ENCODE results near the gene GPBAR1.

GPBAR1 gene

GRCh38 chr2:218260742-218261422 lies at the start of gene GPBAR1:
Gene GPBAR1, plus strand, starts transcription at chr2:218261015. Its CDS starts 1,710 bp downstream, at chr2:218262725.
- peak; percentile 55 for DNase-seq

- no peak for DNase-seq
Observed at GRCh38 chr2:218214116-218214515, 46.7 kb upstream of the GPBAR1 start.

DNA sequence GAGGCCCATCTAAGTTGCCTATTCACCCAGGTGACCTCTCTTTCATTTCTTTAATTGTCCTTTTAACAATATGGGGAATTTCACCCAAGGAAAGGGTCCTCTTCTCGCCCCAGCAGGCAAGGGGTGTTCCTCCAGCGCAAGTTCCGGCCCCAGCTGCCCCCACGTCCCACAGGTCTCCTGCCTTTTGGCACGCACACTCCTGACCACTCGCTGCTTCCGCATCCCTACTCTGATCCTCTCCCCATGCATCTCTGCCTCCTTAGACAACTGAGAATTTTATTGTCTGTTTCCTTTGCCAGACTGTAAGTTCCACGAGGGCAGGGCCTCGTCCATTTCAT lies 44.5 kb upstream of the GPBAR1 start:
- no peak for DNase-seq

GRCh38 chr2:218216674-218217359 lies 44.0 kb upstream of the GPBAR1 start, which contains the start of gene ARPC2:
Gene ARPC2, plus strand, starts transcription at chr2:218217189. Its CDS starts 282 bp downstream, at chr2:218217471.
- peak; percentile 98 for DNase-seq

DNA sequence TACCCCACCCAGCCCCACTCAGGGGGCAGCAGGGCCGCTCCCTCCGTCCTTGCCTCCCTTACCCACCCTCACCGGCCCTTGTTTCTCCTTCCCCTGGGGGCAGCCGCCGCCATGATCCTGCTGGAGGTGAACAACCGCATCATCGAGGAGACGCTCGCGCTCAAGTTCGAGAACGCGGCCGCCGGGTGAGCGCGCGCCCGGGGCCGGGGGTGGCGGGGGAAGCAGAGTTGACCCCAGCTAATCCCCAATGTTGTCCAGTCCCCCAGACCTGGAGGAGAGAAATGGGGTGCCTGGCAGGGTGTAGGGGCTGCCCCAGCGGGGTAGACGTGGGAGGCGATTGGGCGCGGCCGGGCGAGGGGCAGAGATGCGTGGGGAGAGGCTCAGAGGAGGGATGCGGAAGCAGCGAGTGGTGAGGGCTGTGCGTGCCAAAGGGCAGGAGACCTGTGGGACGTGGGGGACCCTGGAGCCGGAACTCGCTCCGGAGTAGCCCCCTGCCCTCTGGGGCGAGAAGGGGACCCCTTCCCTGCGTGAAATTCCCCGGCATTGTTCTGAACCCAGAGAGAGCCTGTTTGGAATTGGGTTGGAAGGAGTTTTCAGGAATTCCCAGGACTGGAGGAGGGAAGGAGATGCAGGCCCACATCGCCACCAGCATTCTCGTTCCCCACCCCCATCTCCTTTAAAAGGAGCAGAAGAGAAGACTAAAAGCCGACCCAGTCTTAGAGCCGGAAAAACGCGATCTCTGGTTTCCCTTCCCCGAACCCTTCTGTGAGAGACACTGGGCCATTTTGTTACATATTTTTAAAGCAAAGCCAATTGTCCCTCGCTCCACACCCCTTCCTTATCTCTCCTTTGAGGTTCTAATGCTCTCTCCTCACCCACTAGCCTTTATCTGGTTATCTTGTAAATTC lies 43.2 kb upstream of the GPBAR1 start:
- DNase-seq, result peak; percentile 89

GRCh38 chr2:218218268-218219185 lies 42.3 kb upstream of the GPBAR1 start:
- peak; percentile 68 for DNase-seq

- DNase-seq, result no peak
Observed at GRCh38 chr2:218219934-218220333, 40.9 kb upstream of the GPBAR1 start.

DNA sequence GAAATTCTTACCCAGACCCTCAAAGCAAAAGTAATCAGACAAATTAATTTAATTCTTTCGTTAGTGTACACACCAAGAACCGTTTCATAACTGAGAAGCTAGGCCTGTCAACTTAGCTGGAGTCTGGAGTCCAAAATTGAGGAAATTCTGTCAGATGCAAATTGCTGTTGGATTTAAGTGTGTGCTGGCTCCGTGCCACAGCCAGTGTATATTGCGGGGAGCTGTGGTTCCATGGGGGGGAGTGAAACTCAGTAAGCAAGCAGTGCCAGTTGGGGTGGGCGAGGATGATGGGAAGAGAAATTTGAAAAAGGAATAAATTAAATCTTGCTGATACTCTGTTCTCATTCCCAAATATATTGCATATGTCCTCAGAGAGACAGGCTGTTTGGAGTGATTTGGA lies 39.8 kb upstream of the GPBAR1 start:
- DNase-seq, result no peak

DNA sequence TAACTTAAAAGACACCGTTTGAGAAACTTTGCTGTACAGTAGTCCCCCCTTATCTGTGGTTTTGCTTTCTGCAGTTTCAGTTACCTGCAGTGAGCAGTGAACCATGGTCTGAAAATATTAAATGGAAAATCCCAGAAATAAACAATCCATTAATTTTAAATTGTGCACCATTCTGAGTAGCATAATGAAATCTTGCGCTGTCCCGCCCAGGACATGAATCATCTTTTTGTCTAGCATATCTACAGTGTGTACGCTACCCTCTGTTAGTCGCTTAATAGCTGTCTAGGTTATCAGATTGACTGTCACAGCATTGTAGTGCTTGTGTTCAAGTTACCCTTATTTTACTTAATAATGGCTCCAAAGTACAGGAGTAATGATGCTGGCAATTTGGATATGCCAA lies 37.8 kb upstream of the GPBAR1 start:
- DNase-seq, result peak; percentile 68

GRCh38 chr2:218224186-218224585 lies 36.6 kb upstream of the GPBAR1 start:
- no peak for DNase-seq

GRCh38 chr2:218226903-218227302 lies 33.9 kb upstream of the GPBAR1 start:
- DNase-seq, result no peak

GRCh38 chr2:218228366-218229090 lies 32.3 kb upstream of the GPBAR1 start:
- no peak for DNase-seq

DNA sequence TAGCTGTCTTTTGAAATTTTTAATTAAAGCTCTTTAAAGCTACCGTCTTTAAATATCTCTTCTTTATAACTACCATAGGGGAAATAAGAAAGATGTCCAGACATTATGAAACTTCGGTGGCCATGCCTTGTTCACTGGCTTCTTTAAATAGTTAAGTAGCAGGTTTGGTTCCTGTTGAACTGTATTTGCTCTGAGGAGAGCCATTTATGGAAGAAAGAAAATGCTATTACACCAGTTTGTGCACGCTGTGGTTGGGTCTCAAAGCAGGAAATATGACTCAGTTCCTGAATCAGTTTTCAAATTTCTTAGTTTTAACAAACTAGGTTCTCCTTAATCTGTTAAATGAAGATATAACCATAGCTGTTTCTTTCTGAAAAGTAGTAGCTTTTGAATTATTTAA lies 31.6 kb upstream of the GPBAR1 start:
- DNase-seq, result peak; percentile 73

- no peak for DNase-seq
Observed at GRCh38 chr2:218229851-218230250, 31.0 kb upstream of the GPBAR1 start.

DNA sequence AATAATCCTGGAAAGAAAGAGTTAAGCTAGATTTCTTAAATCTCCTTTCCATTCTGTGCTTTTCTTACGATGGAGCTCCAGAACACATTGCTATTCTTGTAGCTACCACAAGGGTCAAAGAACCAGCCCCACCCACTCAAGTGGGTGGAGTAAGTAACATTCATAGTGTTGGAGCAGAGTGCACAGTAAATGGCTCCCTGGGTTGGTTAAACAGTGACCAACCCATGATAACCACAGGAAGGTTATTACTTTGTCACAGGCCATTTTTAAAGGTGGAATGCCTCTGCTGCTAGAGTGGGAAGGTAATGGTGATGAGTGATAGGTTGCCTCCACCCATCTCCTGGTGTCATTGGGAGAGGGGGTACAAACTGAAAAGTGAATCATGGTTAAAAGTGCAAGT lies 29.9 kb upstream of the GPBAR1 start:
- no peak for DNase-seq

GRCh38 chr2:218233543-218233942 lies 27.3 kb upstream of the GPBAR1 start:
- DNase-seq, result no peak

- DNase-seq, result no peak
Observed at GRCh38 chr2:218234521-218234920, 26.3 kb upstream of the GPBAR1 start.

- DNase-seq, result no peak
Observed at GRCh38 chr2:218235017-218235416, 25.8 kb upstream of the GPBAR1 start.

DNA sequence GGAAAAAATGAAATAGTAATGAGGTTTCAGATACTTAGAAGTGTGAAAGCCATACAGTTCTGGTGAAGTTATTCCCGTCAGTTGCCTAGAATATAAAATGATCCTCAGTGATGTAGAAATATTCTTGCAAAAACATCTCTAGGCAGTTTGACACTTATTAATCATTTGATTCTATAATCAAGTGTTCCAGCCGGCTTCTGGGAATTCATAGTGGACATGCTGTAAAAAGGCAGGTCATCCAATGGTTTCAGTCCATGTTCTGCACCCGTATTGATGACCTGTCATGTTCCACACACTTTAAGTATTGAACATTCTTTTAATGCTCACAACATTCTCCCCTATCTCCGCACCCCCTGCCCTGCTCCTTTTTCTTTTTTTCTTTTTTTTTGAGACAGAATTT lies 24.0 kb upstream of the GPBAR1 start:
- DNase-seq, result no peak

DNA sequence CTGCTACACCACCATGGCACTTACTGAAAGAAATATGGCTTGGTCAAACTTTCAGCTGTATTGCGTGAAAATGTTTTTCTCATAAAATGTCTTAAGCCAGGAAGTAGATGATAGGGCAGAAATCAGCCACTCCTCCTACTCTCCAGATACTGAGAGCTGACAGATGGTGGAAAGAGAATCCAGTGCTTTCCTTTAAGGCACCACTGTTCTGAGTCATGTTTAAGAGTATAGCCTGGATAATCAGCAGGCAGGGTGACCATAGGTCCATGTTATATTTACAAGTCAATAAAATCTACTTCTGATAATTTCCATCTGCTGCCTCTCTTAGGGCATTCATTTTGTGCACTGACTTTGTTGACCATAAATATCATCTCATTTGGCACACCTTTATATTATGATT lies 21.9 kb upstream of the GPBAR1 start:
- DNase-seq, result no peak

DNA sequence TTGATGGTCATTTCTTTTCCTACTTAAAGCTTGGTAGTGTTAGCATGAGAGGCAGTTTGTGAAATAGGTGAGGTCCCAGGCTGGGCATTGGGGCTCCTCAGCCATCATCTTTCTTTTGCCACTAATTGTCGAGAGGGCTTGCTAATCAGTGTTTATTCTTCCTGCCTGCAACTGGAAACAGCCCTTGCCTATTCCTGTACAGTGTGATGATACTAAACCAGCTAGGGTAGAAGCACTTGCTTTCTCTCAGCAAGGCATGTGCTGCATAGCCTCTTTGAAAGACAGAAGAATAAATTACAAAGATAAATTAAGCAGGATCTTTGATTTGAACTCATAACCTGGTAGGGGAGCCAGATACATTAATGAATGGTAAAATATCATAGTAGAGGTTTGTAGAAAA lies 16.6 kb upstream of the GPBAR1 start:
- DNase-seq, result no peak

DNA sequence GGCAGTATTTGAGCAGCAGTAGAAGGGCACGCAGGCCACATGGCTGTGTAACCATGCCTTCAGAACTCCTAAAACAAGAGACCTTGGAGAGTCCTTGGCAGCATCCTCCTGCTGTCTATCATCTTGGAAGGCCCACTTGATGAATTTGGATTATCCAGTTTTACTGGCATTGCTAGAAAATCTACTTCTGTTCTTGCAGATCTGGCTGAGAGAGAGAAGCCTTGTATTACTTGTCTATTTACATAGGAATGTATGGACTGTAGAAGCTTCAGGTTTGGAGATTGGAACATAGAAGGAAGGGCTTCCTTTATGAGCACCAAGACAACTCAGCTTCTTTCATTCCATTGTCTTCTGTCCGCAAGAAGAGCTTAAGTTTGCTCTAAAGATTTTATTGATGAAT lies 16.1 kb upstream of the GPBAR1 start:
- DNase-seq, result no peak
